HepG2 (cell line): ENCODE results near the gene NEDD8. TPM values are rescaled to one million over a fixed set of nuclear protein-coding genes. Genes with fewer than 3 reads are reported as not detected.

ENCODE experiments used
- BRD4 ChIP-seq: sonication (generic); formaldehyde crosslinking; IDR thresholded peaks from 2 replicates; pipeline ENCODE4 v1.4.0; 2020; ENCODE audit warnings: missing genetic modification reagents
- FOSL1 ChIP-seq: sonication (generic); formaldehyde crosslinking; IDR thresholded peaks from 2 replicates; pipeline ENCODE4 v1.9.0; 2021; ENCODE audit warnings: missing genetic modification reagents, borderline replicate concordance
- HOXA3 ChIP-seq: sonication (generic); formaldehyde crosslinking; IDR thresholded peaks from 2 replicates; pipeline ENCODE4 v1.5.0; 2020; ENCODE audit warnings: missing genetic modification reagents
- HOXA9 ChIP-seq: sonication (generic); formaldehyde crosslinking; IDR thresholded peaks from 2 replicates; pipeline ENCODE4 v1.8.1; 2022; ENCODE audit warnings: missing genetic modification reagents, mild to moderate bottlenecking, moderate library complexity, borderline replicate concordance
- MBD4 ChIP-seq: IDR thresholded peaks from 2 replicates; pipeline ENCODE4 v1.6.1; 2012; ENCODE audit warnings: low read length, inconsistent platforms, borderline replicate concordance
- PAF1 ChIP-seq: IDR thresholded peaks from 2 replicates; pipeline ENCODE4 v1.6.1; 2016; ENCODE audit warnings: missing genetic modification reagents, missing compliant biosample characterization
- PCBP1 ChIP-seq: fragments of 200-400 bp; formaldehyde crosslinking; IDR thresholded peaks from 2 replicates; pipeline ENCODE4 v1.6.1; 2017; ENCODE audit warnings: mild to moderate bottlenecking, low read depth, low read length, borderline replicate concordance
- POLR2G ChIP-seq: fragments of 200-400 bp; formaldehyde crosslinking; IDR thresholded peaks from 2 replicates; pipeline ENCODE4 v1.6.1; 2018; ENCODE audit warnings: mild to moderate bottlenecking, low read depth, low read length, moderate library complexity
- SMC3 ChIP-seq: IDR thresholded peaks from 2 replicates; pipeline ENCODE4 v1.6.1; 2011; ENCODE audit warnings: low read length, improper control_type of control experiment
- SP4 ChIP-seq: sonication (generic); formaldehyde crosslinking; IDR thresholded peaks from 2 replicates; pipeline ENCODE4 v1.8.1; 2023; ENCODE audit warnings: mild to moderate bottlenecking, missing genetic modification reagents
- SUZ12 ChIP-seq: fragments of 150-350 bp; IDR thresholded peaks from 2 replicates; pipeline ENCODE4 v1.6.1; 2014; ENCODE audit warnings: low read depth, low read length
- TCF7 ChIP-seq: sonication (generic); IDR thresholded peaks from 2 replicates; pipeline ENCODE4 v1.6.1; 2016; ENCODE audit warnings: antibody characterized with exemption, low read depth
- THAP7 ChIP-seq: sonication (generic); formaldehyde crosslinking; IDR thresholded peaks from 2 replicates; pipeline ENCODE4 v1.8.1; 2023; ENCODE audit warnings: mild to moderate bottlenecking, missing genetic modification reagents
- YEATS4 ChIP-seq: sonication (generic); formaldehyde crosslinking; IDR thresholded peaks from 2 replicates; pipeline ENCODE4 v1.4.0; 2020; ENCODE audit warnings: missing genetic modification reagents, borderline replicate concordance
- ZFP1 ChIP-seq: IDR thresholded peaks from 2 replicates; pipeline ENCODE4 v1.6.1; 2016
- ZNF652 ChIP-seq: IDR thresholded peaks from 2 replicates; pipeline ENCODE4 v1.6.1; 2016; ENCODE audit warnings: low read depth, borderline replicate concordance
- ZNF75D ChIP-seq: sonication (generic); formaldehyde crosslinking; IDR thresholded peaks from 2 replicates; pipeline ENCODE4 v1.8.1; 2023; ENCODE audit warnings: missing genetic modification reagents, mild to moderate bottlenecking, borderline replicate concordance
- polyA plus RNA-seq, 8 experiments: library from polyadenylated mRNA; depleted of rRNA in 3 of 8; stranded (reverse) in 7 of 8; unstranded in 1 of 8; fragments of >200 nt; fragmentation: Illumina TruSeq in 4 of 8; extraction: Trizol in 4 of 8; gene quantifications; 2 replicates each; pipeline versions ENCODE4 v1.2.1 to v1.2.3, GENCODE V29; 2011 to 2016; ENCODE audit warnings: low read depth in 4 of 8, missing spikeins in 1 of 8, mixed read lengths in 1 of 8; ENCODE audit not compliant: insufficient read depth in 1 of 8
- total RNA-seq, 5 experiments: library from RNA; depleted of rRNA; stranded (reverse); fragments of >200 nt; fragmentation: Illumina TruSeq; extraction: Trizol; gene quantifications; 2 replicates each; pipeline ENCODE4 v1.2.3, GENCODE V29; 2016; ENCODE audit warnings: low read depth in 1 of 5
- TF ChIP-seq, protein P1 (sequence below): sonication (generic); formaldehyde crosslinking; IDR thresholded peaks from 2 replicates; pipeline ENCODE4 v1.5.0; 2020; ENCODE audit warnings: mild to moderate bottlenecking, missing genetic modification reagents, borderline replicate concordance
- TF ChIP-seq, protein P2 (sequence below): IDR thresholded peaks from 2 replicates; pipeline ENCODE4 v1.6.1; 2016; ENCODE audit warnings: missing genetic modification reagents, missing compliant biosample characterization
- TF ChIP-seq, protein P3 (sequence below): sonication (generic); formaldehyde crosslinking; IDR thresholded peaks from 2 replicates; pipeline ENCODE4 v1.9.0; 2022; ENCODE audit warnings: missing genetic modification reagents, mild to moderate bottlenecking, borderline replicate concordance

NEDD8 gene
- total and polyA plus RNA-seq, 2 of the 13 experiments (the other 11 are each of a cell fraction or from before 2014, with no cell fraction given), result 535 to 713 TPM

DNA sequence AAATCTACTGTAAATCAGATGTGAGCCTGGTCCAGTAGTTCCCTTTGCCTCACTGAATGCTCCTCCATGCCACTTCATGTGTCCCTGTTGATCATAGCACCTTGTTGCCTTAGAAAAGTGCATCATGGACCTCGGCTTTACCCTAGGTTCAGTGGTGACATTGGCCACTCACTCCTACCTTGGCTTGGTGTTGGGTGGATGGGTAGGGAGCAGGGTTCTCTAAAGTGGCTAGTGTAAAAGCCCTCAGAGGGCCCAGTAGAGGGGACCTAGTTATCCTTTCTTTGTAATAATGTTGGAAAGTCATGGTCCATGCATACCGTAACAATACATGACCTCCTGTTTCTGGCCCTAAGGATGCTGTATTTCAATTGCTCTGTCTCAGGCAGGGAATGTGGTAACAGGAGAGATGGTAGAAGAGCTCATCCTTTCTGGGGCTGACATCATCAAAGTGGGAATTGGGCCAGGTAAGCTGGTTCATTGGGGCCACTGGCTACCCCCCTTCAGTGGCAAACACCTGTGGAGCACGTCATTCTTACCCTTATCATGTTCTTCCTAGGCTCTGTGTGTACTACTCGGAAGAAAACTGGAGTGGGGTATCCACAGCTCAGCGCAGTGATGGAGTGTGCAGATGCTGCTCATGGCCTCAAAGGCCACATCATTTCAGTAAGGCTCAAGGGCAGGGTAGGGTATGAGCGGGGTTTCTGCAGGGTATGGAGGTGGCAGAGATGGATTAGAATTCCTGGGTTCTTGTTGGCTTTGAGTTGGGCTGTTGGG, 4.7 kb upstream of the NEDD8 start (continued):
- no peak for TF ChIP-seq SUZ12
- TF ChIP-seq SMC3, result no peak
- TF ChIP-seq ZNF75D (CRISPR knock-in tag), result no peak
- no peak for TF ChIP-seq FOSL1
- TF ChIP-seq, protein P1, sequence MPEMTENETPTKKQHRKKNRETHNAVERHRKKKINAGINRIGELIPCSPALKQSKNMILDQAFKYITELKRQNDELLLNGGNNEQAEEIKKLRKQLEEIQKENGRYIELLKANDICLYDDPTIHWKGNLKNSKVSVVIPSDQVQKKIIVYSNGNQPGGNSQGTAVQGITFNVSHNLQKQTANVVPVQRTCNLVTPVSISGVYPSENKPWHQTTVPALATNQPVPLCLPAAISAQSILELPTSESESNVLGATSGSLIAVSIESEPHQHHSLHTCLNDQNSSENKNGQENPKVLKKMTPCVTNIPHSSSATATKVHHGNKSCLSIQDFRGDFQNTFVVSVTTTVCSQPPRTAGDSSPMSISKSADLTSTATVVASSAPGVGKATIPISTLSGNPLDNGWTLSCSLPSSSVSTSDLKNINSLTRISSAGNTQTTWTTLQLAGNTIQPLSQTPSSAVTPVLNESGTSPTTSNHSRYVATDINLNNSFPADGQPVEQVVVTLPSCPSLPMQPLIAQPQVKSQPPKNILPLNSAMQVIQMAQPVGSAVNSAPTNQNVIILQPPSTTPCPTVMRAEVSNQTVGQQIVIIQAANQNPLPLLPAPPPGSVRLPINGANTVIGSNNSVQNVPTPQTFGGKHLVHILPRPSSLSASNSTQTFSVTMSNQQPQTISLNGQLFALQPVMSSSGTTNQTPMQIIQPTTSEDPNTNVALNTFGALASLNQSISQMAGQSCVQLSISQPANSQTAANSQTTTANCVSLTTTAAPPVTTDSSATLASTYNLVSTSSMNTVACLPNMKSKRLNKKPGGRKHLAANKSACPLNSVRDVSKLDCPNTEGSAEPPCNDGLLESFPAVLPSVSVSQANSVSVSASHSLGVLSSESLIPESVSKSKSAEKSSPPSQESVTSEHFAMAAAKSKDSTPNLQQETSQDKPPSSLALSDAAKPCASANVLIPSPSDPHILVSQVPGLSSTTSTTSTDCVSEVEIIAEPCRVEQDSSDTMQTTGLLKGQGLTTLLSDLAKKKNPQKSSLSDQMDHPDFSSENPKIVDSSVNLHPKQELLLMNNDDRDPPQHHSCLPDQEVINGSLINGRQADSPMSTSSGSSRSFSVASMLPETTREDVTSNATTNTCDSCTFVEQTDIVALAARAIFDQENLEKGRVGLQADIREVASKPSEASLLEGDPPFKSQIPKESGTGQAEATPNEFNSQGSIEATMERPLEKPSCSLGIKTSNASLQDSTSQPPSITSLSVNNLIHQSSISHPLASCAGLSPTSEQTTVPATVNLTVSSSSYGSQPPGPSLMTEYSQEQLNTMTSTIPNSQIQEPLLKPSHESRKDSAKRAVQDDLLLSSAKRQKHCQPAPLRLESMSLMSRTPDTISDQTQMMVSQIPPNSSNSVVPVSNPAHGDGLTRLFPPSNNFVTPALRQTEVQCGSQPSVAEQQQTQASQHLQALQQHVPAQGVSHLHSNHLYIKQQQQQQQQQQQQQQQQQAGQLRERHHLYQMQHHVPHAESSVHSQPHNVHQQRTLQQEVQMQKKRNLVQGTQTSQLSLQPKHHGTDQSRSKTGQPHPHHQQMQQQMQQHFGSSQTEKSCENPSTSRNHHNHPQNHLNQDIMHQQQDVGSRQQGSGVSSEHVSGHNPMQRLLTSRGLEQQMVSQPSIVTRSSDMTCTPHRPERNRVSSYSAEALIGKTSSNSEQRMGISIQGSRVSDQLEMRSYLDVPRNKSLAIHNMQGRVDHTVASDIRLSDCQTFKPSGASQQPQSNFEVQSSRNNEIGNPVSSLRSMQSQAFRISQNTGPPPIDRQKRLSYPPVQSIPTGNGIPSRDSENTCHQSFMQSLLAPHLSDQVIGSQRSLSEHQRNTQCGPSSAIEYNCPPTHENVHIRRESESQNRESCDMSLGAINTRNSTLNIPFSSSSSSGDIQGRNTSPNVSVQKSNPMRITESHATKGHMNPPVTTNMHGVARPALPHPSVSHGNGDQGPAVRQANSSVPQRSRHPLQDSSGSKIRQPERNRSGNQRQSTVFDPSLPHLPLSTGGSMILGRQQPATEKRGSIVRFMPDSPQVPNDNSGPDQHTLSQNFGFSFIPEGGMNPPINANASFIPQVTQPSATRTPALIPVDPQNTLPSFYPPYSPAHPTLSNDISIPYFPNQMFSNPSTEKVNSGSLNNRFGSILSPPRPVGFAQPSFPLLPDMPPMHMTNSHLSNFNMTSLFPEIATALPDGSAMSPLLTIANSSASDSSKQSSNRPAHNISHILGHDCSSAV (CRISPR knock-in tag), result no peak
- 0 out of 2 replicates have a peak, but pooled peaks have one; percentile 64 for TF ChIP-seq HOXA9 (CRISPR knock-in tag)
- TF ChIP-seq, protein P2, sequence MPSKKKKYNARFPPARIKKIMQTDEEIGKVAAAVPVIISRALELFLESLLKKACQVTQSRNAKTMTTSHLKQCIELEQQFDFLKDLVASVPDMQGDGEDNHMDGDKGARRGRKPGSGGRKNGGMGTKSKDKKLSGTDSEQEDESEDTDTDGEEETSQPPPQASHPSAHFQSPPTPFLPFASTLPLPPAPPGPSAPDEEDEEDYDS (CRISPR knock-in tag), result no peak
- TF ChIP-seq, protein P3, sequence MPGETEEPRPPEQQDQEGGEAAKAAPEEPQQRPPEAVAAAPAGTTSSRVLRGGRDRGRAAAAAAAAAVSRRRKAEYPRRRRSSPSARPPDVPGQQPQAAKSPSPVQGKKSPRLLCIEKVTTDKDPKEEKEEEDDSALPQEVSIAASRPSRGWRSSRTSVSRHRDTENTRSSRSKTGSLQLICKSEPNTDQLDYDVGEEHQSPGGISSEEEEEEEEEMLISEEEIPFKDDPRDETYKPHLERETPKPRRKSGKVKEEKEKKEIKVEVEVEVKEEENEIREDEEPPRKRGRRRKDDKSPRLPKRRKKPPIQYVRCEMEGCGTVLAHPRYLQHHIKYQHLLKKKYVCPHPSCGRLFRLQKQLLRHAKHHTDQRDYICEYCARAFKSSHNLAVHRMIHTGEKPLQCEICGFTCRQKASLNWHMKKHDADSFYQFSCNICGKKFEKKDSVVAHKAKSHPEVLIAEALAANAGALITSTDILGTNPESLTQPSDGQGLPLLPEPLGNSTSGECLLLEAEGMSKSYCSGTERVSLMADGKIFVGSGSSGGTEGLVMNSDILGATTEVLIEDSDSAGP (CRISPR knock-in tag), result no peak
- TF ChIP-seq THAP7 (CRISPR knock-in tag), result 0 out of 2 replicates have a peak, but pooled peaks have one; percentile 38
- TF ChIP-seq SP4, result no peak
- no peak for TF ChIP-seq TCF7
- TF ChIP-seq POLR2G, result peak; percentile 56; the same call in 1 of the 2 replicates
- TF ChIP-seq BRD4 (CRISPR knock-in tag), result no peak
- TF ChIP-seq HOXA3 (CRISPR knock-in tag), result no peak
- TF ChIP-seq ZFP1, result no peak
- TF ChIP-seq PAF1, result peak; percentile 68
- TF ChIP-seq MBD4, result no peak
- no peak for TF ChIP-seq ZNF652
- no peak for TF ChIP-seq PCBP1
- no peak for TF ChIP-seq YEATS4 (CRISPR knock-in tag)
